ENCODE results near the gene TIMM29.

The TIMM29 gene

GRCh38 chr19:10908380-10908960, 20.1 kb upstream of the TIMM29 start:
- in situ Hi-C loops (cut with HindIII; ENCODE audit: low sequenced_read_pairs) = no loop called here
- TF ChIP-seq CTCF (IDR thresholded peaks at IDR 0.05; ENCODE audit: low read depth, low read length, missing control alignments) = no peak
- H3K4me3 ChIP-seq (ENCODE audit: low read depth, low read length) = no peak overlapping the region
- no peak for DNase-seq (ENCODE audit: low read depth)

GRCh38 chr19:10911579-10912363, 16.8 kb upstream of the TIMM29 start:
- in situ Hi-C loops (cut with HindIII; ENCODE audit: low sequenced_read_pairs) = loop anchor here (10.0 kb wide), 1 partner anchor 133 kb away; no protein-coding TSS in a partner anchor
- no peak for DNase-seq (ENCODE audit: low read depth)
- no peak for TF ChIP-seq CTCF (IDR thresholded peaks at IDR 0.05; ENCODE audit: low read depth, low read length, missing control alignments)

GRCh38 chr19:10912619-10913018, 16.0 kb upstream of the TIMM29 start:
- no peak overlapping the region for H3K4me3 ChIP-seq (ENCODE audit: low read depth, low read length)
- DNase-seq (ENCODE audit: low read depth) = no peak
- TF ChIP-seq CTCF (IDR thresholded peaks at IDR 0.05; ENCODE audit: low read depth, low read length, missing control alignments) = no peak
- in situ Hi-C loops (cut with HindIII; ENCODE audit: low sequenced_read_pairs) = loop anchor here (10.0 kb wide), 1 partner anchor 132 kb away; no protein-coding TSS in a partner anchor

More at GRCh38 chr19:10911579-10912363, 16.8 kb upstream of the TIMM29 start:
- H3K4me3 ChIP-seq (ENCODE audit: low read depth, low read length) = no peak overlapping the region

- in situ Hi-C loops (cut with HindIII; ENCODE audit: low sequenced_read_pairs) = loop anchor here (10.0 kb wide), 1 partner anchor 131 kb away; no protein-coding TSS in a partner anchor
- no peak for TF ChIP-seq CTCF (IDR thresholded peaks at IDR 0.05; ENCODE audit: low read depth, low read length, missing control alignments)
Observed at GRCh38 chr19:10913716-10914340, 14.8 kb upstream of the TIMM29 start.

GRCh38 chr19:10915130-10916091, 13.2 kb upstream of the TIMM29 start:
- no peak overlapping the region for H3K4me3 ChIP-seq (ENCODE audit: low read depth, low read length)
- in situ Hi-C loops (cut with HindIII; ENCODE audit: low sequenced_read_pairs) = loop anchor here (10.0 kb wide), 1 partner anchor 129 kb away; no protein-coding TSS in a partner anchor
- DNase-seq (ENCODE audit: low read depth) = no peak
- no peak for TF ChIP-seq CTCF (IDR thresholded peaks at IDR 0.05; ENCODE audit: low read depth, low read length, missing control alignments)

More at GRCh38 chr19:10913716-10914340, 14.8 kb upstream of the TIMM29 start:
- no peak for DNase-seq (ENCODE audit: low read depth)
- H3K4me3 ChIP-seq (ENCODE audit: low read depth, low read length) = no peak overlapping the region

Measured in astrocyte of the cerebellum (primary cell).